Measurements from ENCODE around the gene CTR9. TPM values are rescaled to one million over a fixed set of nuclear protein-coding genes. Genes with fewer than 3 reads are reported as not detected.

Gene CTR9
- total and polyA plus RNA-seq, 2 of the 13 experiments (the other 11 are each of a cell fraction or from before 2014, with no cell fraction given): 6.6 to 22.1 TPM

GRCh38 chr11:10750838-10751580 is at the start of gene CTR9 (continued):
- TF ChIP-seq IRF9 (CRISPR knock-in tag; IDR thresholded peaks at IDR 0.05; ENCODE audit: borderline replicate concordance) (peak; percentile 93), ZKSCAN5 (CRISPR knock-in tag; IDR thresholded peaks at IDR 0.05) (peak; percentile 58; the same call in 1 of the 2 replicates), MAZ (IDR thresholded peaks at IDR 0.05; ENCODE audit: borderline replicate concordance, low read depth, low read length) (peak; percentile 83), MAZ (CRISPR knock-in tag; IDR thresholded peaks at IDR 0.05; ENCODE audit: low read depth) (peak; percentile 83; the same call in 1 of the 2 replicates), HOXD1 (CRISPR knock-in tag; IDR thresholded peaks at IDR 0.05) (peak; percentile 53; the same call in 1 of the 2 replicates), MTA3 (CRISPR knock-in tag; IDR thresholded peaks at IDR 0.05) (no peak), TAF15 (IDR thresholded peaks at IDR 0.05; ENCODE audit: low read depth, low read length, poor library complexity, severe bottlenecking) (no peak), GLMP (CRISPR knock-in tag; IDR thresholded peaks at IDR 0.05; ENCODE audit: borderline replicate concordance) (no peak), ONECUT2 (CRISPR knock-in tag; IDR thresholded peaks at IDR 0.05) (no peak), IKZF1 (IDR thresholded peaks at IDR 0.05) (no peak), SETDB1 (CRISPR knock-in tag; IDR thresholded peaks at IDR 0.05; ENCODE audit: borderline replicate concordance) (peak; percentile 88; the same call in 1 of the 2 replicates), ZBTB14 (CRISPR knock-in tag; IDR thresholded peaks at IDR 0.05) (no peak), ZNF766 (CRISPR knock-in tag; IDR thresholded peaks at IDR 0.05; ENCODE audit: borderline replicate concordance) (peak; percentile 76; the same call in 1 of the 2 replicates), MXD4 (CRISPR knock-in tag; IDR thresholded peaks at IDR 0.05) (peak; percentile 80), HDAC6 (IDR thresholded peaks at IDR 0.05; ENCODE audit: low read depth, low read length) (no peak), TRIM22 (IDR thresholded peaks at IDR 0.05) (no peak), MYNN (CRISPR knock-in tag; IDR thresholded peaks at IDR 0.05; ENCODE audit: low read depth) (0 out of 2 replicates have a peak, but pooled peaks have one; percentile 28), AHDC1 (CRISPR knock-in tag; IDR thresholded peaks at IDR 0.05; ENCODE audit: borderline replicate concordance) (no peak; the same call in 1 of the 2 replicates), ZNF296 (CRISPR knock-in tag; conservative IDR thresholded peaks at IDR 0.05) (0 out of 2 replicates have a peak, but pooled peaks have one; percentile 16)

Data from HepG2 (cell line).